ENCODE results near the gene KCNJ16.

KCNJ16 gene

GRCh38 chr17:70074956-70075355, at the start of gene KCNJ16:
TSS of gene KCNJ16 (plus strand) at chr17:70075225. CDS start at chr17:70132088, 56,863 bp downstream.
- TF ChIP-seq, protein P1, sequence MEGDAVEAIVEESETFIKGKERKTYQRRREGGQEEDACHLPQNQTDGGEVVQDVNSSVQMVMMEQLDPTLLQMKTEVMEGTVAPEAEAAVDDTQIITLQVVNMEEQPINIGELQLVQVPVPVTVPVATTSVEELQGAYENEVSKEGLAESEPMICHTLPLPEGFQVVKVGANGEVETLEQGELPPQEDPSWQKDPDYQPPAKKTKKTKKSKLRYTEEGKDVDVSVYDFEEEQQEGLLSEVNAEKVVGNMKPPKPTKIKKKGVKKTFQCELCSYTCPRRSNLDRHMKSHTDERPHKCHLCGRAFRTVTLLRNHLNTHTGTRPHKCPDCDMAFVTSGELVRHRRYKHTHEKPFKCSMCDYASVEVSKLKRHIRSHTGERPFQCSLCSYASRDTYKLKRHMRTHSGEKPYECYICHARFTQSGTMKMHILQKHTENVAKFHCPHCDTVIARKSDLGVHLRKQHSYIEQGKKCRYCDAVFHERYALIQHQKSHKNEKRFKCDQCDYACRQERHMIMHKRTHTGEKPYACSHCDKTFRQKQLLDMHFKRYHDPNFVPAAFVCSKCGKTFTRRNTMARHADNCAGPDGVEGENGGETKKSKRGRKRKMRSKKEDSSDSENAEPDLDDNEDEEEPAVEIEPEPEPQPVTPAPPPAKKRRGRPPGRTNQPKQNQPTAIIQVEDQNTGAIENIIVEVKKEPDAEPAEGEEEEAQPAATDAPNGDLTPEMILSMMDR (IDR thresholded peaks at IDR 0.05; ENCODE audit: borderline replicate concordance, control extremely low read depth, extremely low read depth, insufficient read depth, missing control alignments) = no peak
- DNase-seq (ENCODE audit: low spot score) = no peak
- in situ Hi-C loops (cut with MboI; ENCODE audit: low sequenced_read_pairs, unreplicated experiment) = no loop called here

DNA sequence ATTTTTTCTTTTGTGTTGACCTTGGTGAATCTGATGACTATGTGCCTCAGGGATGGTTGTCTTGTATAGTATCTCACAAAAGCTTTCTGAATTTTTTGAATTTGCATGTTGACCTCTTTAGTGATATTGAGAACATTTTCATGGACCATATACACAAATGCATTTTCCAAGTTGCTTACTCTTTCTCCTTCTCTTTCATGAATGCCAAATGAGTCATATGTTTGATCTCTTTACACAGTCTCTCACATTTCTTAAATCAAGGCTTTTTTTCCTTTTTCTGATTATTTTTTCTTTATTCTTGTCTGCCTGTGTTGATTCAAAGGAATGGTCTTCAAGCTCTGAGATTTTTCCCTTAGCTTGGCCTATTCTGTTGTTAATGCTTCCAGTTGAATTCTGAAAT, 46.6 kb upstream of the KCNJ16 start:
- TF ChIP-seq, protein P1 (IDR thresholded peaks at IDR 0.05; ENCODE audit: borderline replicate concordance, control extremely low read depth, extremely low read depth, insufficient read depth, missing control alignments) = no peak
- in situ Hi-C loops (cut with MboI; ENCODE audit: low sequenced_read_pairs, unreplicated experiment) = no loop called here
- DNase-seq (ENCODE audit: low spot score) = no peak

DNA sequence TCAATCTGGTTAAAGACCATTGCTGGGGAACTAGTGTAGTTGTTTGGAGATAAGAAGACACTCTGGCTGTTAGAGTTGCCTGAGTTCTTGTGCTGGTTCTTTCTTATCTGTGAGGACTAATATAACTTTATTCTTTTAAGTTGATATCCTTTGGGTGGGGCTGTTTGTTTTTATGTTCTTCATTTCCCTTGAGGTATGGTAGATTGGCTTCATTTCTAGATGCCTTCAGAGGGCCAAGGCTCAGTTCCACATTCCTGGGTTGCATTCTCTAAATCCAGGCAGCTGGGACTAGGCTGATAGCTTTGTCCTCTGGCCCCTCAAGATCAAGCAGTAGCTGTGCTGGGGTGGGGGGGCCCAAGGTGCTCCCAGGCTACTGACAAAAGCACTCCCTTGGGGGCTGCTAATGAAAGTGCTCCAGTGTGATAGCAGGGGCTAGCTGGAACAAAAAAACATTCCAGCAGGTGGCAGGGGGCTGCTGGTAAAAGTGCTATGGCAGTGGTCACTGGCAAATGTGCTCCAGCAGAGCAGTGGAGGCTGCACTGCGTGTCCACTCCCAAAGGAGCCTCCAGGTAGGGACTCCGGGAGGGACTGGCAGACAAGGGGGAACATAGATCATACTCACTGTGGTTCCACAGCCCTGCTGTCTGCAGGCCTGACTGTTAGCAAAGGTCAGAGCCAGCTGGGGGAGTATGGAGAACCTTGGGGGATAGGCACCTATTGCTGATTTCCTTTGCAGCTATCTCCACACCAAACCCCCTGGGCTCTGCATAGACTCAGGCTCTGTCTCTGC, 45.9 kb upstream of the KCNJ16 start:
- in situ Hi-C loops (cut with MboI; ENCODE audit: low sequenced_read_pairs, unreplicated experiment) = no loop called here
- TF ChIP-seq, protein P1 (IDR thresholded peaks at IDR 0.05; ENCODE audit: borderline replicate concordance, control extremely low read depth, extremely low read depth, insufficient read depth, missing control alignments) = no peak
- no peak for DNase-seq (ENCODE audit: low spot score)

GRCh38 chr17:70030371-70030770, 44.7 kb upstream of the KCNJ16 start:
- DNase-seq (ENCODE audit: low spot score) = no peak
- TF ChIP-seq, protein P1 (IDR thresholded peaks at IDR 0.05; ENCODE audit: borderline replicate concordance, control extremely low read depth, extremely low read depth, insufficient read depth, missing control alignments) = no peak
- in situ Hi-C loops (cut with MboI; ENCODE audit: low sequenced_read_pairs, unreplicated experiment) = no loop called here

DNA sequence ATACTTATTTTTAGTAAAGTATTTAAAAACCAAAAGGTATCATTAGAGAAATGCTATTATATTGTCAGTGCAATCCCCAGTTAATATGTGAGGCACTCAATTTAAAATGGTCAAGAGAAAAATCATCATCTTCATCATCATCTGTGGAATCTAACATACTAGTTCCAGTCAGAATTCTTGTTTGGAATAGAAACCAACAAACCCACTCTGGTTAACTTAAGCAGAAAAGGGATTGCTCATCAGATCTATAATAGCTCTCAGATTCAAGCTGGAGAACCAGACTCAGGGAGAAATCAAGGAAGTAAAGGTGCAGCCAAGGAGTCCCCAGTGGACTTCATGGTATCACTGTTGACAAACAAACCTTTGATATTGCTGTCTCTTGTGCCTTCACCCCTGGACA, 43.7 kb upstream of the KCNJ16 start:
- TF ChIP-seq, protein P1 (IDR thresholded peaks at IDR 0.05; ENCODE audit: borderline replicate concordance, control extremely low read depth, extremely low read depth, insufficient read depth, missing control alignments) = no peak
- no peak for DNase-seq (ENCODE audit: low spot score)
- in situ Hi-C loops (cut with MboI; ENCODE audit: low sequenced_read_pairs, unreplicated experiment) = no loop called here

DNA sequence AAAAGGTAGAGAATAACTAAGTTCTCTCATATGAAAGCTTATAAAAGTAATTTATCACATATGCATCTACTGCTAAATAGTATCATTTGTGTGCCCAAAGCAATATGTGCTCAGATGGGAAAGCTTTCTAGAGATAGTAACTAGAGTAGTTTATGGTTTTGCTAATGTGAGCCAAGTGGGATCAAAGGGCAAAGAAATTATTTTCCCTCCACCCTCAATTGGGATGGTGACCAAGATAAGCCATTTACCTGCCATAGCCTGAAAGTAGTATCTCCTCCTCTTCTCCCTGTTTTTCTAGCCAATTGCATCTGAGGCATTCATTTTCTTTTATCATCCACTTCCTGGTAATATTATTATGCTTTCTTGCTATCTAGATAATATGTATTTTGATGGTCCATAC, 41.9 kb upstream of the KCNJ16 start:
- in situ Hi-C loops (cut with MboI; ENCODE audit: low sequenced_read_pairs, unreplicated experiment) = no loop called here
- TF ChIP-seq, protein P1 (IDR thresholded peaks at IDR 0.05; ENCODE audit: borderline replicate concordance, control extremely low read depth, extremely low read depth, insufficient read depth, missing control alignments) = no peak
- no peak for DNase-seq (ENCODE audit: low spot score)
